AG04449 (cell line): Measurements from ENCODE around the gene TPO.

Experiments
- CTCF ChIA-PET: fragments of 350-600 bp; formaldehyde crosslinking; extraction: SDS; loops from one replicate; lab custom pipeline; 2021; ENCODE audit warnings: antibody characterized with exemption; lab: Yijun Ruan, JAX
- POLR2A ChIA-PET: fragments of 400-600, 350-600 bp; formaldehyde crosslinking; extraction: SDS; loops from one replicate; lab custom pipeline; 2020; ENCODE audit warnings: antibody characterized with exemption, inconsistent platforms; lab: Yijun Ruan, JAX
- DNase-seq: peaks from one replicate; pipeline ENCODE4 v3.0.0-alpha.2; 2010; ENCODE audit warnings: low read depth, low spot score
- H3K4me3 ChIP-seq: 2 replicates; pipeline ENCODE4 v1.5.1; 2011; ENCODE audit warnings: low read depth, mild to moderate bottlenecking, control low read depth, low read length
- TF ChIP-seq, protein P1 (sequence below): IDR thresholded peaks from one replicate; pipeline ENCODE4 v1.5.1; 2011; ENCODE audit warnings: mild to moderate bottlenecking, moderate library complexity, low read length, control low read depth, inconsistent platforms; ENCODE audit not compliant: insufficient read depth; ENCODE audit errors: missing control alignments

The TPO gene

DNA sequence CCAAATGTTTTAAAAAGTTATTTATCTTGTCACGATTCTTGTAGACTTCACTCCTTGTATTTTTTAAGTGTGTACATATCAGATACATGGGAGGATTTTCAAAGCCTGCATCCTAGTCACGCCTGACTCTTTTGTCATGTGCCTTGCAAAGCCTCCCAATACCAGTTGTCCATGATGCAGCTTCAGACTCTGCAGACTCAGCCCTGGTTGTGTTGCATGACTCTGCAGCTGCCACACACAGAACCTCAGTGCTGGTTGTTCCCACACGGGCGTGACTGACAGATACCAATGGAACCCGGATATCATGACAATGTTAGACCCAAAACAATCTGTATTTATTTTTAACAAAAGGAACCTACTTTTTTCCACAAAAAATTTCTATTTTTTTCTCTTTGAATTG, 38.2 kb downstream of the TPO start:
- ChIA-PET CTCF (no interaction called here), POLR2A (no interaction called here)
- TF ChIP-seq, protein P1, sequence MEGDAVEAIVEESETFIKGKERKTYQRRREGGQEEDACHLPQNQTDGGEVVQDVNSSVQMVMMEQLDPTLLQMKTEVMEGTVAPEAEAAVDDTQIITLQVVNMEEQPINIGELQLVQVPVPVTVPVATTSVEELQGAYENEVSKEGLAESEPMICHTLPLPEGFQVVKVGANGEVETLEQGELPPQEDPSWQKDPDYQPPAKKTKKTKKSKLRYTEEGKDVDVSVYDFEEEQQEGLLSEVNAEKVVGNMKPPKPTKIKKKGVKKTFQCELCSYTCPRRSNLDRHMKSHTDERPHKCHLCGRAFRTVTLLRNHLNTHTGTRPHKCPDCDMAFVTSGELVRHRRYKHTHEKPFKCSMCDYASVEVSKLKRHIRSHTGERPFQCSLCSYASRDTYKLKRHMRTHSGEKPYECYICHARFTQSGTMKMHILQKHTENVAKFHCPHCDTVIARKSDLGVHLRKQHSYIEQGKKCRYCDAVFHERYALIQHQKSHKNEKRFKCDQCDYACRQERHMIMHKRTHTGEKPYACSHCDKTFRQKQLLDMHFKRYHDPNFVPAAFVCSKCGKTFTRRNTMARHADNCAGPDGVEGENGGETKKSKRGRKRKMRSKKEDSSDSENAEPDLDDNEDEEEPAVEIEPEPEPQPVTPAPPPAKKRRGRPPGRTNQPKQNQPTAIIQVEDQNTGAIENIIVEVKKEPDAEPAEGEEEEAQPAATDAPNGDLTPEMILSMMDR, result no peak
- no peak for DNase-seq
- H3K4me3 ChIP-seq, result no peak overlapping the region

DNA sequence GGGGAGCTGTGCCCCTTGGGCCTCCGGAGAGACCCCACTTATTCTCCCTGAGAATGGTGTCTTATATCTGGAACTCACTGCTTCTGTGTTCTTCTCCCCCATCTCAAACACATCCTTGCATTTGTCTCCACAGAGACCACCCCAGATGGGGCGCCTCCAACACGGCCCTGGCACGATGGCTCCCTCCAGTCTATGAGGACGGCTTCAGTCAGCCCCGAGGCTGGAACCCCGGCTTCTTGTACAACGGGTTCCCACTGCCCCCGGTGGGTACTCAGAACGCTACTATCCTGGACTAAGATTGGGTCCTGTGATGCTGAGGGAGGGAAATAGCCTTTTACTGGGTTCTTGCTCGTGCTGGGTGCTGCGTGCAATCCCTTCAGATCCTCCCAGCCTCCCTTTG, 40.3 kb downstream of the TPO start:
- TF ChIP-seq, protein P1, result no peak
- no peak overlapping the region for H3K4me3 ChIP-seq
- ChIA-PET POLR2A (no interaction called here), CTCF (no interaction called here)
- DNase-seq, result no peak

DNA sequence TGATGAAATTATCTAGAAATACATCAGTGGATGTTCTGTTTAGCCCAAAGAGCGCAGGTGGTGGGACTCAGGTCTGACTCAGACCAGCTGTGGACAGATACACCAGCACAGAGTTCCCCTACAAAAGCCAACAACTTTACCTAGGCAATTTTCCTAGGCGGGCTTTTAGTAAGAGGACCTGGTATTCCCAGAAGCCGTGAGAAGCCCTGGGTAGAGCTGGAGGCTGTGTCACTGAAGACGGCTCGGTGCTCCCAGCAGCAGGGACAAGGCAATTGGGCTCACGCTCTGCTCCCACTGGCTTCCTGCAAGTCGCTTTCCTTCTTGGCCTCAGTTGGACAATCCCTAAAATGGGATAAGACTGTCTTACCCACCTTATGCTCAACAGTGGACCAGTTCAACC, 41.1 kb downstream of the TPO start:
- CTCF ChIA-PET, result no interaction called here

DNA sequence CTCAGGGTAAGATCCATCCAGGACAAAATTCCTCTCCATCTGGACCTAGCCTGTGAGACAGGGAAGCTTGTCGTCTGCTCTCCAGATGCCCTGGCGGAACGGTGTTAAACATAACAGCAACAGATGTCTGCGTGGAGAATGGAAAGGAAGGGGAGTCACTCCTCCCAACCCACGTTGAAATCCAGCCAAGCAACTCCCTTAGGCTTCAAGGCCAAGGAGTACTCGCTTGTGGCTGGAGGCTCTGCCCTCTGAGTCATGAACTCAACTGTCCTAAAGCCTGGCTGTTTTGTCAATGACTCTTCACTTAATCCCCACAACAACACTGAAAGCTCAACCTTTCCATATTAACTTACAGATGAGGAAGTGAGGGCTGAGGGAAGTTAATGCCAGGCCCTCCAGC, 42.2 kb downstream of the TPO start:
- DNase-seq, result peak; percentile 3
- POLR2A ChIA-PET, result no interaction called here
- no peak overlapping the region for H3K4me3 ChIP-seq
- TF ChIP-seq, protein P1, result no peak
- CTCF ChIA-PET, result no interaction called here

More for the DNA sequence above, 41.1 kb downstream of the TPO start:
- no peak for DNase-seq
- POLR2A ChIA-PET, result no interaction called here
- TF ChIP-seq, protein P1, result no peak
- no peak overlapping the region for H3K4me3 ChIP-seq

DNA sequence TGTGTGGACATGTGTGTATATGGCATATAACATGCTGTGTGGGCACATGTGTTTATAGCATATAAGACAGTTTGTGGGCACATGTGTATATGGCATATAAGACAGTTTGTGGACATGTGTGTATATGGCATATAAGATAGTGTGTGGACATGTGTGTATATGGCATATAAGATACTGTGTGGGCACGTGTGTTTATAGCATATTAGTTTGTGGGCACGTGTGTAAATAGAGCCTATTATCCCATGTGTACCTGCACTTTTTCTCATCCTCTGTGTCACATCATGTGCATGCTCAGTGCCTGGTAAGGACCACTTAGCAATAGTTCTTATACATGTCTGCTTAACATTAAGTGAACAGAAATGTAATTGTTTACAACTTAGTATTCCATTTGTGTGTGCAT, 45.2 kb downstream of the TPO start:
- ChIA-PET POLR2A (no interaction called here), CTCF (no interaction called here)
- DNase-seq, result no peak
- H3K4me3 ChIP-seq, result no peak overlapping the region
- TF ChIP-seq, protein P1, result no peak

DNA sequence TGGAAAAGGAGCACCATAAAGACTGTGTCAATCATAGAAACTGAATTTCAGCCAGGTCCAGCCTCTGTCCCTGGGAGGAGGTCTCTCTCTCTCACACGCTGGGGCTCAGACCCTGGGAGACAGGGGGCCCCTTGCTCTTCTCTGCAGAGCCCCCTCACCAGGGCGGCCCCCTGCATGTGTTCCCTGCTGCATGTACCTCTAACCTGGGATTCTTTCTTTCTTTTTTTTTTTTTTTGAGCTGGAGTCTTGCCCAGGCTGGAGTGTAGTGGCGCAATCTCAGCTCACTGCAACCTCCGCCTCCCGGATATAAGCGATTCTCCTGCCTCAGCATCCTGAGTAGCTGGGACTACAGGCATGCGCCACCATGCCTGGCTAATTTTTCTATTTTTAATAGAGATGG, 46.5 kb downstream of the TPO start:
- DNase-seq, result no peak
- POLR2A ChIA-PET, result no interaction called here
- CTCF ChIA-PET, result no interaction called here
- TF ChIP-seq, protein P1, result no peak
- no peak overlapping the region for H3K4me3 ChIP-seq
